Testis (tissue), 2 donors: Measurements from ENCODE around the gene MNX1.

Experiments
- CTCF ChIP-seq, 3 experiments: fragments of 450-650 bp in 2 of 3; fragments of 200-600 bp in 1 of 3; sonication (generic) in 1 of 3; IDR thresholded peaks; one replicate each; pipeline ENCODE4 v1.5.1; 2016 to 2019; ENCODE audit warnings: antibody characterized with exemption in 3 of 3, mild to moderate bottlenecking in 2 of 3, moderate library complexity in 1 of 3
- POLR2A ChIP-seq: fragments of 450-650 bp; IDR thresholded peaks from one replicate; pipeline ENCODE4 v1.6.1; 2017; ENCODE audit warnings: antibody characterized with exemption, mild to moderate bottlenecking, moderate library complexity

DNA sequence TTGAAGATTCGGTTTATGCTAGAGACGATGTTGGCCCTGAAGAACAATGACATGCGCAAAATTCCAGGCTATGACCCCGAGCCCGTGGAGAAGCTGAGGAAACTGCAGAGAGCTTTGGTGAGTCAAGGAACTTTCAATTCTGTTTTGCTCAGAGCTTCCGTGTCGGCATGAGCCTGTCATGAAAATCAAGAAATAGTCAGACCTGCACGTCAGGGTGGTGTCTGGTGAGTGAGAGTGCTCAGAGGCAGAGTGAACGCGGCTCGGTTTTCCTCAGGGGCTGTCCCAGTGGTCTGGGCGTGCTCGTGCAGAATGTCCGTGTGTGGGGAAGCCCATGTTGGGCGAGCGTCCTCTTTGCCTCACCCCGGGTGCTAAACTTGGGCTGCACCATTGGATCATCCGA, 48.3 kb downstream of the MNX1 start:
- TF ChIP-seq CTCF (IDR thresholded peaks at IDR 0.05) (no peak), POLR2A (no peak)
